Chondrocyte (in vitro differentiated cells): ENCODE measurements around the gene FAM222A. TPM values are rescaled to one million over a fixed set of nuclear protein-coding genes. Genes with fewer than 3 reads are reported as not detected.
A peak's percentile ranks its signal among the peaks of the same experiment; 100 is the strongest.

Source experiments
- DNase-seq: peaks from one replicate; pipeline ENCODE4 v3.0.0; 2021; ENCODE audit warnings: mixed read lengths, low spot score
- H3K27ac Mint-ChIP-seq: one replicate; pipeline ENCODE4 v1.8.0; 2021; ENCODE audit warnings: mild to moderate bottlenecking, moderate library complexity, mixed read lengths; ENCODE audit not compliant: unreplicated experiment
- H3K27me3 Mint-ChIP-seq: 2 replicates; pipeline ENCODE4 v1.8.0; 2021; ENCODE audit warnings: low read depth, mixed read lengths
- H3K36me3 Mint-ChIP-seq: 2 replicates; pipeline ENCODE4 v1.8.0; 2021; ENCODE audit warnings: low read depth, mixed read lengths
- H3K4me1 Mint-ChIP-seq: 2 replicates; pipeline ENCODE4 v1.8.0; 2021; ENCODE audit warnings: low read depth, mild to moderate bottlenecking, mixed read lengths
- H3K4me3 Mint-ChIP-seq: one replicate; pipeline ENCODE4 v1.8.0; 2021; ENCODE audit warnings: mild to moderate bottlenecking, moderate library complexity, mixed read lengths; ENCODE audit not compliant: unreplicated experiment
- H3K9me3 Mint-ChIP-seq: 2 replicates; pipeline ENCODE4 v1.8.0; 2021; ENCODE audit warnings: low read depth, mixed read lengths
- CTCF ChIP-seq: fragments of 200-600 bp; sonication (generic); IDR thresholded peaks from 2 replicates; pipeline ENCODE4 v1.5.0; 2021; ENCODE audit warnings: antibody characterized with exemption, mild to moderate bottlenecking, moderate library complexity
- total RNA-seq: library from RNA; stranded (reverse); gene quantifications from 3 replicates; pipeline ENCODE4 v1.2.1, GENCODE V29; 2021

The FAM222A gene
- total RNA-seq, 1 donor from 2014 or later = 1.0 TPM

- H3K36me3 Mint-ChIP-seq = no peaks in the 10 kb centered on the region
- no peaks in the 10 kb centered on the region for H3K4me1 Mint-ChIP-seq
- peak; percentile 44 for DNase-seq
- peaks cover 3% of the 10 kb centered on the region for H3K27me3 Mint-ChIP-seq
- H3K9me3 Mint-ChIP-seq = no peaks in the 10 kb centered on the region
- no peak for TF ChIP-seq CTCF
- no peak overlapping the region for H3K4me3 Mint-ChIP-seq
- no peak overlapping the region for H3K27ac Mint-ChIP-seq
These were observed 56.7 kb downstream of the FAM222A start for GRCh38 chr12:109770104-109770860.

- Mint-ChIP-seq H3K36me3 (no peaks in the 10 kb centered on the region), H3K4me1 (no peaks in the 10 kb centered on the region), H3K27me3 (peaks cover 3% of the 10 kb centered on the region), H3K27ac (no peak overlapping the region), H3K9me3 (no peaks in the 10 kb centered on the region), H3K4me3 (no peak overlapping the region)
- peak; percentile 51 for DNase-seq
- TF ChIP-seq CTCF = no peak
These were observed 57.4 kb downstream of the FAM222A start for GRCh38 chr12:109770861-109771670.

GRCh38 chr12:109771746-109772621 is 58.4 kb downstream of the FAM222A start:
- Mint-ChIP-seq H3K4me3 (no peak overlapping the region), H3K27me3 (peaks cover 3% of the 10 kb centered on the region), H3K9me3 (no peaks in the 10 kb centered on the region), H3K4me1 (no peaks in the 10 kb centered on the region), H3K36me3 (no peaks in the 10 kb centered on the region), H3K27ac (no peak overlapping the region)
- peak; percentile 63 for DNase-seq
- TF ChIP-seq CTCF = peak; percentile 25

GRCh38 chr12:109772622-109773321 is 59.1 kb downstream of the FAM222A start:
- TF ChIP-seq CTCF = no peak
- Mint-ChIP-seq H3K4me3 (no peak overlapping the region), H3K27ac (no peak overlapping the region), H3K4me1 (no peaks in the 10 kb centered on the region), H3K27me3 (peaks cover 3% of the 10 kb centered on the region), H3K36me3 (no peaks in the 10 kb centered on the region), H3K9me3 (no peaks in the 10 kb centered on the region)
- peak; percentile 64 for DNase-seq
